K562 (cell line): ENCODE data around the gene CUL2. TPM values are rescaled to one million over a fixed set of nuclear protein-coding genes. Genes with fewer than 3 reads are reported as not detected.

Experiments used
- AFF4 ChIP-seq: sonication (generic); formaldehyde crosslinking; IDR thresholded peaks from 2 replicates; pipeline ENCODE4 v1.8.0; 2023; ENCODE audit warnings: mild to moderate bottlenecking, missing genetic modification reagents
- ATF1 ChIP-seq, 2 experiments: fragments of 450-650 bp in 1 of 2; IDR thresholded peaks; 2 replicates each; pipeline ENCODE4 v1.6.1; 2016; ENCODE audit warnings: missing compliant biosample characterization in 1 of 2, missing genetic modification characterization in 1 of 2
- CBFA2T3 ChIP-seq: fragments of 450-650 bp; IDR thresholded peaks from 2 replicates; pipeline ENCODE4 v1.6.1; 2017
- CHD1 ChIP-seq: fragments of 200-600 bp; sonication (generic); IDR thresholded peaks from one replicate; pipeline ENCODE4 v1.6.1; 2012; ENCODE audit warnings: mild to moderate bottlenecking, moderate library complexity, low read length, inconsistent platforms
- FOXA1 ChIP-seq: fragments of 450-650 bp; IDR thresholded peaks from 2 replicates; pipeline ENCODE4 v1.6.1; 2016; ENCODE audit warnings: mild to moderate bottlenecking, borderline replicate concordance
- FOXA3 ChIP-seq, 2 experiments: fragments of 450-650 bp in 1 of 2; sonication (generic) in 1 of 2; formaldehyde crosslinking; IDR thresholded peaks in 1 of 2; conservative IDR thresholded peaks in 1 of 2; 2 replicates each; pipeline versions ENCODE4 v1.4.0 to v1.8.0; 2020 to 2022; ENCODE audit warnings: mild to moderate bottlenecking in 2 of 2, missing genetic modification reagents in 1 of 2
- FOXJ3 ChIP-seq: sonication (generic); formaldehyde crosslinking; IDR thresholded peaks from 2 replicates; pipeline ENCODE4 v1.4.0; 2020; ENCODE audit warnings: mild to moderate bottlenecking, missing genetic modification reagents
- PHTF2 ChIP-seq: fragments of 250-450 bp; sonication (Bioruptor Pico); IDR thresholded peaks from 2 replicates; pipeline ENCODE4 v1.5.0; 2021; ENCODE audit warnings: mild to moderate bottlenecking
- STAG1 ChIP-seq: sonication (generic); formaldehyde crosslinking; IDR thresholded peaks from 2 replicates; pipeline ENCODE4 v1.5.0; 2020; ENCODE audit warnings: missing genetic modification reagents, borderline replicate concordance
- ZBTB9 ChIP-seq: fragments of 450-650 bp; formaldehyde crosslinking; IDR thresholded peaks from 2 replicates; pipeline ENCODE4 v1.4.0; 2020; ENCODE audit warnings: mild to moderate bottlenecking, moderate library complexity
- ZNF274 ChIP-seq: IDR thresholded peaks from 2 replicates; pipeline ENCODE4 v1.6.1; 2011; ENCODE audit warnings: low read depth, mild to moderate bottlenecking, low read length, moderate library complexity, borderline replicate concordance
- polyA plus RNA-seq, 8 experiments: library from polyadenylated mRNA; depleted of rRNA in 4 of 8; stranded (reverse) in 5 of 8; unstranded in 3 of 8; fragments of >200 nt; fragmentation: Nextera tagmentation in 2 of 8; fragmentation: Illumina TruSeq in 1 of 8; extraction: Ambion mirVana in 2 of 8; extraction: Trizol in 1 of 8; gene quantifications; 2 replicates each; pipeline versions ENCODE4 v1.2.1 to v1.2.3, GENCODE V29; 2011 to 2014; ENCODE audit warnings: inconsistent platforms in 1 of 8, missing spikeins in 1 of 8
- total RNA-seq, 7 experiments: library from RNA; depleted of rRNA in 6 of 7; stranded (reverse); fragments of >200 nt in 6 of 7; fragmentation: Illumina TruSeq in 2 of 7; extraction: Trizol in 2 of 7; gene quantifications; 2 replicates each; pipeline versions ENCODE4 v1.2.1 to v1.2.3, GENCODE V29; 2011 to 2021; ENCODE audit warnings: low replicate concordance in 1 of 7
- TF ChIP-seq, protein P1 (sequence below): sonication (generic); formaldehyde crosslinking; IDR thresholded peaks from 2 replicates; pipeline ENCODE4 v1.8.1; 2023; ENCODE audit warnings: mild to moderate bottlenecking, missing genetic modification reagents
- TF ChIP-seq, protein P2 (sequence below), 2 experiments: IDR thresholded peaks in 1 of 2; conservative IDR thresholded peaks in 1 of 2; 2 replicates each; pipeline ENCODE4 v1.6.1; 2016; ENCODE audit warnings: low read depth in 2 of 2, mild to moderate bottlenecking in 1 of 2, missing compliant biosample characterization in 1 of 2, missing genetic modification characterization in 1 of 2, moderate library complexity in 1 of 2

The CUL2 gene
- total and polyA plus RNA-seq, 9 of the 15 experiments (the other 6 are each of a cell fraction or from before 2014, with no cell fraction given) = 17.3 to 46.3 (median 41.2) TPM

DNA sequence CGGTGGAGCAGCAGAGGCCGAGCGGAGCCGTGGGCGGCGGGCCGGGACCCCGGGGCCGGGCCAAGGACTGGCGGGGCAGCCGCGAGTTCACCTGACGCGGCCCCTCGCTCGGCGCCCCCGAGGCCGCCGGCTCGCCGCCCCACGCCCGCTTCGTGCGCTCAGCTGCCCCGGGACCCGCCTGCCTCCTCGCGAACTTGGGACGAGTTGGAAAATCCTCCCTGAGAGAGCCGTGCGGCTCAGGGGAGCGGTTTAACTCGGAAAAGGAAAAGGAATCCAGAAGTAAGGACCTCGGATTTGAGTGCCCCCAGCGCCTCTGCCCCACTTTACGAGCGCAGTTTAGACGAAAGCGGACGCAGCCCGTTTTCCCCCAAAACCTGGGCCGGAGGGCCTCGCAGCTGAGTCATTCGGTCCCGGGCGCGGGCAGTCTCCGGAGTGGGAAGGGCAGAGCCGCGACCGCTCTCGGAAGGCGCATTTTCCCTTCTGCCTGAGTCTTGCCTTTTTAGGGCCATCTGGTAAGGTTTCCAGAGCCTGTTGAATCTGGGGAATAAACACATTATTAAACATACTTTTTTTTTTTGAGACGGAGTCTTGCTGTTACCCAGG, 37.2 kb upstream of the CUL2 start (continued):
- TF ChIP-seq ZBTB9 (CRISPR knock-in tag) = 0 out of 2 replicates have a peak, but pooled peaks have one; percentile 27
- TF ChIP-seq FOXA1 = no peak
- no peak for TF ChIP-seq PHTF2 (CRISPR knock-in tag)
- TF ChIP-seq ZNF274 = no peak
- peak; percentile 36 for TF ChIP-seq STAG1 (CRISPR knock-in tag)
- TF ChIP-seq CBFA2T3 = no peak
- TF ChIP-seq, protein P1, sequence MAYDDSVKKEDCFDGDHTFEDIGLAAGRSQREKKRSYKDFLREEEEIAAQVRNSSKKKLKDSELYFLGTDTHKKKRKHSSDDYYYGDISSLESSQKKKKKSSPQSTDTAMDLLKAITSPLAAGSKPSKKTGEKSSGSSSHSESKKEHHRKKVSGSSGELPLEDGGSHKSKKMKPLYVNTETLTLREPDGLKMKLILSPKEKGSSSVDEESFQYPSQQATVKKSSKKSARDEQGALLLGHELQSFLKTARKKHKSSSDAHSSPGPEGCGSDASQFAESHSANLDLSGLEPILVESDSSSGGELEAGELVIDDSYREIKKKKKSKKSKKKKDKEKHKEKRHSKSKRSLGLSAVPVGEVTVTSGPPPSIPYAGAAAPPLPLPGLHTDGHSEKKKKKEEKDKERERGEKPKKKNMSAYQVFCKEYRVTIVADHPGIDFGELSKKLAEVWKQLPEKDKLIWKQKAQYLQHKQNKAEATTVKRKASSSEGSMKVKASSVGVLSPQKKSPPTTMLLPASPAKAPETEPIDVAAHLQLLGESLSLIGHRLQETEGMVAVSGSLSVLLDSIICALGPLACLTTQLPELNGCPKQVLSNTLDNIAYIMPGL (CRISPR knock-in tag) = 0 out of 2 replicates have a peak, but pooled peaks have one; percentile 5
- peak; percentile 98 for TF ChIP-seq CHD1
- 0 out of 2 replicates have a peak, but pooled peaks have one; percentile 22 for TF ChIP-seq AFF4 (CRISPR knock-in tag)
- TF ChIP-seq ATF1 (CRISPR knock-in tag; IDR thresholded peaks at IDR 0.05) = no peak
- peak; percentile 89; the same call in 1 of the 2 replicates for TF ChIP-seq ATF1 (tag; IDR thresholded peaks at IDR 0.05)
- TF ChIP-seq FOXA3 (CRISPR knock-in tag; conservative IDR thresholded peaks at IDR 0.05 in 1 of 2, IDR thresholded peaks at IDR 0.05 in 1 of 2) = peak in 1 of 2 experiments; percentile 37; a peak in 1 of 4 replicates
- no peak for TF ChIP-seq FOXJ3 (CRISPR knock-in tag)
- TF ChIP-seq, protein P2, sequence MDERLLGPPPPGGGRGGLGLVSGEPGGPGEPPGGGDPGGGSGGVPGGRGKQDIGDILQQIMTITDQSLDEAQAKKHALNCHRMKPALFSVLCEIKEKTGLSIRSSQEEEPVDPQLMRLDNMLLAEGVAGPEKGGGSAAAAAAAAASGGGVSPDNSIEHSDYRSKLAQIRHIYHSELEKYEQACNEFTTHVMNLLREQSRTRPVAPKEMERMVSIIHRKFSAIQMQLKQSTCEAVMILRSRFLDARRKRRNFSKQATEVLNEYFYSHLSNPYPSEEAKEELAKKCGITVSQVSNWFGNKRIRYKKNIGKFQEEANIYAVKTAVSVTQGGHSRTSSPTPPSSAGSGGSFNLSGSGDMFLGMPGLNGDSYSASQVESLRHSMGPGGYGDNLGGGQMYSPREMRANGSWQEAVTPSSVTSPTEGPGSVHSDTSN (CRISPR knock-in tag; IDR thresholded peaks at IDR 0.05; ENCODE audit: low read depth) = no peak
- TF ChIP-seq, protein P2 (tag; conservative IDR thresholded peaks at IDR 0.05; ENCODE audit: low read depth) = no peak
